Activated CD4-positive, alpha-beta T cell treated with anti-CD3 and anti-CD28 coated beads for 24 hours (primary cell): Measurements from ENCODE around the gene TSHZ3.

Experiments
- DNase-seq, 2 donors: peaks; one replicate each; pipeline ENCODE4 v3.0.0-alpha.2; 2020; ENCODE audit warnings: low read depth in 2 of 2

The TSHZ3 gene

DNA sequence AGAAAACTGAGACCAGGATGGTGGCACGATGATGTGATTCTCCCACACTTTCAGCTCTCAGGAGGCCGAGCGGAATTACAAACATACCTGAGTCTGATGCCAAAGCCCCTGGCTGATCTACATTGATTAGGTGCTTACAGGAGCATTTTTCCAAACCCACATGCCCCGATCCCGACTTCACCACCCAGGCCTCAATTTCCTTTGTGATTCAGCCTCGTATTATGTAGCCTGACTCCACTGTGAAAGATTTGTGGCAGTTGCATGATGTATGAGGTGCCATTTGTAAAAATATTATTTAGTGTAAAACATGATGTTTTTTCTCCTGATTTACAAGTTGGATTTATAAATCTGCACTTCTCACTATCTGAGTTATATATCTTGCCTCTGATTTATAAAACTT lies 118.0 kb downstream of the TSHZ3 start:
- no peak for DNase-seq

DNA sequence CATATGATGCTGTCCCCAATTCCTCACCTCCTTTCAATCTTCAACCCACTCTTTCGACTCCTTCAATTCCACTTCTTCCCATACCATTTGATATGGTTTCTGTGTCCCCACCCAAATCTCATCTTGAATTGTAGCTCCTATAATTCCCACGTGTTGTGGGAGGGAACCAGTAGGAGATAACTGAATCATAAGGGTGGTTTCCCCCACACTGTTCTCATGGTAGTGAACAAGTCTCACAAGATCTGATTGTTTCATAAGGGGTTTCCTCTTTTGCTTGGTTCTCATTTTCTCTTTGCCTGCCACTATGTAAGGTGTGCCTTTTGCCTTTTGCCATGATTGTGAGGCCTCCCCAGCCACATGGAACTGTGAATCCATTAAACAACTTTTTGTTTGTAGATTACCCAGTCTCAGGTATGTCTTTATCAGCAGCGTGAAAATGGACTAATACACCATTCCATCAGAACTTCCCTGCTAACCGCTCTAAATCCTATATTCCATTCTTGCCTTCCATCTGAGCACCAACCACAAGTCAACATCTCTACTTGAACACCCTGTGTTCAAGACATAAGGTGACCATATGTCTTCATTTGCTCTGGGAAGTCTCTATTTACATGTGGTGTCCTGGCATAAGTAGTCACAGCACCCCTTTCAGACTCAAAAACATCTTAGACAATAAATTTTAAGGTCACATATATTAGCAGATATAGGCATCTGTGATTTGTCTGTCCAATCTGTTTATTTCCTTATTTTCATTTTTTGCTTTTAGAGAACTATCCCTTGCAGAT lies 122.9 kb downstream of the TSHZ3 start:
- no peak for DNase-seq
